ENCODE measurements around the gene ARHGAP25. TPM values are rescaled to one million over a fixed set of nuclear protein-coding genes. Genes with fewer than 3 reads are reported as not detected.
A peak's percentile ranks its signal among the peaks of the same experiment; 100 is the strongest.

ARHGAP25 gene
- polyA plus RNA-seq, 1 donor from 2014 or later: 217 TPM

DNA sequence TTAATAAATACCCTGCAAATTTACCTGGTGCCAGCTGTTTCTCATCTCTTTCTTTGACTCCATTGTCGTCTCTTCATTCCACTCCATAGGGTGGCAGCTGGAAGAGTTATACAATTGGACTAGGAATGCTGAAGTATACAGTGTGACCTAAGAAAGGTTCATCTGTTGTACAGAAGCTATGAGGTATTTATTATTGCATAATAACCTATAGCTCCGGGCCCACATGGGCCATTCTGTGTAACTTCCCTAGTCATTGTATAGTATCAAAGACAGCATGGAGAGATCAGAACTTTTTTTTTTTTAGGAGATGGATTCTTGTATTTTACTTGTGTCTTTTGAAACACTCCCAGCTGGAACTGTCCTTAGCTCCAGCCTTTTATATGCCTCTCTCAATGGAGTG, 110.4 kb downstream of the ARHGAP25 start:
- Mint-ChIP-seq H3K27me3 (peaks cover 3% of the 10 kb centered on the region), H3K27ac (no peak overlapping the region), H3K9me3 (no peaks in the 10 kb centered on the region)

DNA sequence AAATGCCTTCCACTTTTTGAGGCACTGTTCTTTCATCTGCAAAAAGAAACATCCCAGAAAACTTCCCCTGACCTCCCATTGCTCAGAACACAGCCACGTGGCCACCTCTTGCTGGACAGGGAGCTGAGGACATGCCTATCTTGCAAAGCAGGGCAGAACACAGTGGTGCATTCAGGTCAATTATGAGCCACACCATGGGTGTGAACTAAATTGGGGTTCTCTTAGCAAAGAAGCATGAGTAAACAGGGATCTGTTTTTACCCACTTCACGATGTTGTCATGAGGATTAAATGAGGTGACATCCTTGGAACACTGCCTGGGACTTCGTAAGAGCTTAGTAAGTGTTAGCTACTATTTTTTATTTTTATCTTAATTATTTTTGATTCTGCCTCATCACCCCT, 111.5 kb downstream of the ARHGAP25 start:
- Mint-ChIP-seq H3K36me3 (peaks cover 5% of the 10 kb centered on the region), H3K4me3 (no peak overlapping the region), H3K9me3 (no peaks in the 10 kb centered on the region), H3K27ac (no peak overlapping the region), H3K27me3 (peaks cover 5% of the 10 kb centered on the region), H3K4me1 (peaks cover 0 to 2% (median 0%) of the 10 kb centered on the region in 3 donors)

More for the DNA sequence above, 110.4 kb downstream of the ARHGAP25 start:
- Mint-ChIP-seq H3K4me1 (peaks cover 0 to 2% (median 0%) of the 10 kb centered on the region in 3 donors), H3K36me3 (peaks cover 5% of the 10 kb centered on the region), H3K4me3 (no peak overlapping the region)

DNA sequence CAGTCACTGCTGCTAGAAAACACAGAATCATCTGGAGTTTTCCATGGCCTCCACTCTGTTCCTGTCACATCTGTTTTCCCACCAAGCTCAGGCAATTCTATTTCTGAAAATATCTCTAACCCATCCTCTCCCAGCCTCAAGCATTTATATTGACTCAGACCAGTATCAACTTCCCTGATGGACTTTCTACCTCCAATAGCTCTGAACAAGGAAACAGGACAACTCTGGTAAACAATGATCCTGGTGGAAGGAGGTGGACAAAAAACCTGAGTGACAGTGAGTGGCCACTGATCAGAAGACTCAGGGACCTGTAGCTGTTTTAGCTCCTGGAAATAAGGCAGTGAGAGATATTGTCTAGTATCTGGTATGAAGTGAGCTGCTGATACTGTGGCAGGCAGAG, 113.1 kb downstream of the ARHGAP25 start:
- peaks cover 5% of the 10 kb centered on the region for H3K27me3 Mint-ChIP-seq
- H3K36me3 Mint-ChIP-seq: peaks cover 5% of the 10 kb centered on the region
- peaks cover 0 to 2% (median 0%) of the 10 kb centered on the region in 3 donors for H3K4me1 Mint-ChIP-seq
- H3K9me3 Mint-ChIP-seq: no peaks in the 10 kb centered on the region
- H3K4me3 Mint-ChIP-seq: no peak overlapping the region
- peak overlapping the region in 1 of 3 donors; percentile 1 for H3K27ac Mint-ChIP-seq

DNA sequence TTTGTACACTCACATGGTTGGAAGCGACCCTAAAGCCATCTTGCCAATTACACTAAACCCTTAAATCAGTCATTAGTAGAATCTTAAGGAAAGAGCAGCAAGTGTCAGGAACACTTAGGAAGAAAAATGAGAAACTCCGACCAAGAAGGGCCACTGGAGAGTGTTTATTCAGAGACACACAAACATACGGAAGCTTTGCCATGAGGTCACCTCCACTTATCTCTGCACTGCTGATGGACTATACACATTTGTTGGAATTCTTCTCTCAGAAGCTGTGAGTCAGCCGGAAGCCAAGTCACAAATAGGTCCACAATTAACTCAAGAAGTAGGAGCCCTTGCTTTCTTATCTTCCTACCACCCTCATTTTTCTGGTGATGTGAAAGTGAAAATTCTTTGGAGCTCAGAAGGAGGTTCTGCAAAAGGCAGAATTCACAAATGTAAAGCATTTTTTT, 115.0 kb downstream of the ARHGAP25 start:
- Mint-ChIP-seq H3K27me3 (peaks cover 5% of the 10 kb centered on the region), H3K36me3 (peaks cover 5% of the 10 kb centered on the region)

DNA sequence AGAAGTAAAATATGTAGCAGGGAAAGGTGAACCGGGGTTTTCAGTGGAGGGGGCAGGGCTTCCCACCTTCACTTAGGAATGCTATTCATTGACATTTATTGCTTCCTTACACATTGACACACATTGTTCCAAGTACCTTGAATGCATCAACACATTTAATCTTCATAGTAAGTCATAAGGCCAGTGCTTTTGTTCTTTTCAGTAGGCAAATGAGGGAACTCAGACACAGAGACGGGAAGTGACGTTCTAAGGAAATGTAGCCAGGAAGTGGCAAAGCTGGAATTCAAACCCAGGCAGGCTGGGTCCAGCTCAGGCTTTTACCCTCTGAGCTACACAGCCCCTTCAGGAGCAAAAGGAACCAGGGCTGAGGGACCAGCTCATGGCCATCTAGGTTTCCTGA, 115.9 kb downstream of the ARHGAP25 start:
- H3K4me3 Mint-ChIP-seq: no peak overlapping the region
- peaks cover 4% of the 10 kb centered on the region for H3K36me3 Mint-ChIP-seq
- H3K27ac Mint-ChIP-seq: no peak overlapping the region
- no peaks in the 10 kb centered on the region for H3K9me3 Mint-ChIP-seq
- H3K27me3 Mint-ChIP-seq: peaks cover 5% of the 10 kb centered on the region
- H3K4me1 Mint-ChIP-seq: peaks cover 0 to 2% (median 0%) of the 10 kb centered on the region in 3 donors

More for the DNA sequence above, 115.0 kb downstream of the ARHGAP25 start:
- Mint-ChIP-seq H3K4me1 (peaks cover 0 to 2% (median 0%) of the 10 kb centered on the region in 3 donors), H3K4me3 (no peak overlapping the region), H3K9me3 (no peaks in the 10 kb centered on the region), H3K27ac (no peak overlapping the region)

DNA sequence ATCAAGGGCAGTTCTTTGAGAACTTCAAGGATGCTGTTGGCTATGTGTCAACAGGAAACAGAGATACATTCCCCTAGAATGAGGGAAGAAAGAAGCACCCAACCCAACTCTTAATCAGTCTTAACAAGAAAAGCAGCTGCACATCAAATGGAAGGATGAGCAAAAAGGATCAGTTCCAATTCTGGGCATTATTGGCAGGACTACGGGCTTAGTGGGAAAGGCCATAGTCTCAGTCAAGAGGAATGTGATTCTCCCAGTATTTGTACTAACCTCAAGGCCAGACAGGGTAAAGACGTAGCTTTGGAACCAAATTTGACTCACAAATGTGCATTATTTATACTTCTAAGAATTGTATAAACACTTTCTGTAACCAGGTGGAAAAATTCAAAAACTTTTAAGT, 118.4 kb downstream of the ARHGAP25 start:
- no peak overlapping the region for H3K4me3 Mint-ChIP-seq
- H3K27ac Mint-ChIP-seq: no peak overlapping the region
- H3K27me3 Mint-ChIP-seq: peaks cover 5% of the 10 kb centered on the region
- H3K4me1 Mint-ChIP-seq: peaks cover 4 to 8% (median 5%) of the 10 kb centered on the region in 3 donors
- peaks cover 1% of the 10 kb centered on the region for H3K36me3 Mint-ChIP-seq
- H3K9me3 Mint-ChIP-seq: no peaks in the 10 kb centered on the region

DNA sequence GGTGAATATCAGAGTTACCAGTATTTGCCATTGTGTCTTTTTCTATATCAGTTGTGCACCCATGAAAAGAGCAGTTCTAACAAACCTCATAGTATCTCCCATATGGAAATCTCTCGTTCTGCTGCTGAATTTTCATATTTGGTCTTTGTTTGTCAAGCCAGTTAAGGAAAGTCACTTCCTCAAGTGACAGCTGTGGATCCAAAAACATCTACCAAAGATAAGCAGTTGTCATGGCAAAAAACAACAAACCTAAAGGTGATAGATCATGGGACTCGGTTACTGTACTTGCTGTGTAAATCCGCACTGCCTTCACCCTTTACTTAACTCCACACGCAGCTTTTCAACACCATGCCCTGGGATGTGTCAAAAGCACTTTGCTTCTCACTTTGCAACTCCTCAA, 119.3 kb downstream of the ARHGAP25 start:
- peaks cover 1% of the 10 kb centered on the region for H3K36me3 Mint-ChIP-seq
- H3K4me1 Mint-ChIP-seq: peaks cover 4 to 15% (median 10%) of the 10 kb centered on the region in 3 donors
- H3K27me3 Mint-ChIP-seq: peaks cover 5% of the 10 kb centered on the region
- H3K4me3 Mint-ChIP-seq: no peak overlapping the region
- no peak overlapping the region for H3K27ac Mint-ChIP-seq
- H3K9me3 Mint-ChIP-seq: no peaks in the 10 kb centered on the region

DNA sequence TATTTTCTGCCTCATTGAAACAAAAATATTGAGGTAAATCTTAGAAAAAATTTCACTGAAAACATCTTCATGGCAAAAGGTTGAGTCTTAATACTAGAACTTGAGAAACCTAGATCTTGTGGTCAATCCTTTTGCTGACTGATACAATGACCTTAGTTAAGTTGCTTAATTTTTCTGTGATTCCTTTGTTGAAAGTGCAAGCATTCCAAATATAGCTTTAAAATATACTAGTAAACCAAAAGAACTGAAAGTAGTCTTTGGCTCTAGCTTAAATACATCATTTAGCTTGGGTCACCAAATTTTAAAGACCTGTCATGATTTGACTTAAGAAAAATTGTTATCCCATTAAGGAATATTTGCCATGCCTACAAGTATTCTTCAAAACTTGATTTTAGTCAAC, 119.9 kb downstream of the ARHGAP25 start:
- Mint-ChIP-seq H3K27me3 (peaks cover 2% of the 10 kb centered on the region), H3K4me1 (peaks cover 4 to 16% (median 10%) of the 10 kb centered on the region in 3 donors), H3K36me3 (peaks cover 1% of the 10 kb centered on the region), H3K4me3 (no peak overlapping the region), H3K27ac (no peak overlapping the region), H3K9me3 (no peaks in the 10 kb centered on the region)

DNA sequence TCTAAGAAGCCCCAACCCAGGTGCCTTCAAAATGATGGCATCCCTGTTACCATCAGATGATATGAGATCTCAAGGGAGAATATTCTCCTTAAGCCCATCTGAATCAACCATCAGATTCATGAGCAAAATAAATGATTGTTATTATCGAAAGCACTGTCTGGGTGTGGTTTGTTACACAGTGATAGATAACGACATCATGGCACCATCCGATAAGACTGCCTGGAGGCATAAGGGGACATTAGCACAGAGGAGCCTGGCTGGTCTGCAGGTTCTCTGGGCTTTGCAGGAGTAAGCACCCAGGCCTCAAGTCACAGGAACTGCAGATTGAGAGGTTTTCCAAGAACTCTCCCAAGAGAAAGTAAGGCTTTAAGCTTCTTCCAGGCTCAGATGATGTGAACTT, 120.9 kb downstream of the ARHGAP25 start:
- no peaks in the 10 kb centered on the region for H3K9me3 Mint-ChIP-seq
- H3K36me3 Mint-ChIP-seq: peaks cover 1% of the 10 kb centered on the region
- H3K27ac Mint-ChIP-seq: peak overlapping the region in 1 of 3 donors; percentile 11
- H3K4me1 Mint-ChIP-seq: peaks cover 4 to 15% (median 10%) of the 10 kb centered on the region in 3 donors
- H3K27me3 Mint-ChIP-seq: peaks cover 2% of the 10 kb centered on the region
- H3K4me3 Mint-ChIP-seq: no peak overlapping the region

DNA sequence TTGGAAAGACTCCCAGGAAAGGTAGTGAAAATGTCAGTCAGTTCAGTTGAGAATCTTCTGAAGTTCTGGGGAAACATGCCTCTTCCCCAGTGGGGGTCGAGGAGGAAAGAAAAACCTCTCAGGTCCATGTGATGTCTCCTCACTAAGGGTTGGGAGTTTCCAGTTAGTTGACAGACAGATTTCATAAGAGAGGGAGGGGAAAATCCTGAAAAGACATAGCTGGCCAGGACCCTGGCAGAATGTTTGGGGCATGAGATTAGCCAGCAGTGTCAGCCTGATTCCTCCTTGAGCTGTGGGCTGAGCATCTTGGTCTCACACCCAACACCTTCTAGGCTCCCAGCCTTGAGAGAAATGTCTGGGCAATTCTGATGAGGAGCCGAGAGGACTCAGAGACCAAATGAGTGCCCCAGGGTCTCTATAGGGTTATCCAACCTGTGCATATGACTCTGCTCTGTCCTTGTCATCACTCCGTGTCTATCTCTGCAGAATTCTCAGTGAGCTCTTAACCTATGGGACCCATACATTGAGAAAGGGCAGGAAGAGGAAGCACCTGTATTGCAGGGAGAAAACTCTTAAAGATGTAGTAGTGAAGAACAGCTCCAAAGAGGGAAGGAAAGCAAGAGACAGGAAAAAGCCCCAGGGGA, 122.7 kb downstream of the ARHGAP25 start:
- H3K4me3 Mint-ChIP-seq: peak overlapping the region in 2 of 4 donors; percentile 39 to 67
- H3K9me3 Mint-ChIP-seq: no peaks in the 10 kb centered on the region
- H3K4me1 Mint-ChIP-seq: peaks cover 4 to 15% (median 10%) of the 10 kb centered on the region in 3 donors
- H3K27ac Mint-ChIP-seq: no peak overlapping the region
- peaks cover 2% of the 10 kb centered on the region for H3K27me3 Mint-ChIP-seq
- H3K36me3 Mint-ChIP-seq: peaks cover 1% of the 10 kb centered on the region

DNA sequence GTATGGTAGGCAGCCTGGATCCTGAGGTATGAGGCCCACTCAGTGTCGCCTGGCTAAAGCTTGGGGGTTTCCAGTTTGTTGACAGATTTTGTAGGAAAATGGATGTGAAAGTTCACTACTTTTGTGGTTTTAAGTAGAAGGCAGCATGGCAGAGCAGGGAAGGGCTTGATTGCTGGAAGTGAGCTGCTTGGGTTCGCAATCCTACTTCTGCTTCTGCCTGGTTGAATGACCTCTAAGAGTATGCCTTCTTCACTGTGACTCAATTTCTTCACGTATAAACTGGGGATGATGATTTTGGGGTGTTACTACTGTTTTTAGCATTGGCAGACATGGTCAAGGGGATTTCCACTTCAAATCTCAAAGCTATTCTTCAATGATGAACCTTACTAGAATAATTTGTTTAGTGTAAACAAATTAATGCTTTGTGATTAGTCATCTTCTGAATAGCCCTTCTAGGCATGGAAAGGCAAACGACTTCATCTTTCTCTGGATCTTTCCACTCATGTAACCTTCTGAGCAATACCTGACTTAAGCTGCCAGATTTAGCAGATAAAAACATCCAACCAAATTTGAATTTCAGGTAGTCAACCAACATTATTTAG, 123.3 kb downstream of the ARHGAP25 start:
- Mint-ChIP-seq H3K9me3 (no peaks in the 10 kb centered on the region), H3K36me3 (peaks cover 1% of the 10 kb centered on the region), H3K4me3 (peak overlapping the region in 1 of 4 donors; percentile 67), H3K27me3 (peaks cover 2% of the 10 kb centered on the region), H3K4me1 (peaks cover 4 to 15% (median 10%) of the 10 kb centered on the region in 3 donors), H3K27ac (peak overlapping the region in 1 of 3 donors; percentile 36)

DNA sequence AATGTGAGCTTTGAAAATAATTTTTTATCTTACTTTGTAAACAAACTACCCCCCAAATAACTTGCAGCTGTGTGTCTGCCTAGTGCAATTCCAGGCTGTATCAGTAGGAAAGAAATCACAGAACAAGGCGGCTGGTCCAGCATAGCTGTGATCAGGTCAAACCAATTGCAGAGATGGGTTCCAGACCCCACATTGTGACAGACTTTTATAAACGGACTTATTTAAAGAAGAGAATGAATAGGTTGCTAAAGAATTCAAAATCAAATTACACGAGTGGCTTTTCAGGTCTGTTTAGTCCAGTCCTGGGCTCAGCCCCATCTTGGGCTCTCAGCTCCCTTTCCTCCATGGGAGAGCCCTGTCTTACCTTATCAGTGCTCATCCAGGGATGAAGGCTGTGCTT, 125.5 kb downstream of the ARHGAP25 start:
- Mint-ChIP-seq H3K4me1 (peaks cover 4 to 15% (median 10%) of the 10 kb centered on the region in 3 donors), H3K4me3 (no peak overlapping the region), H3K27ac (no peak overlapping the region), H3K36me3 (peaks cover 1% of the 10 kb centered on the region), H3K9me3 (no peaks in the 10 kb centered on the region), H3K27me3 (peaks cover 2% of the 10 kb centered on the region)

DNA sequence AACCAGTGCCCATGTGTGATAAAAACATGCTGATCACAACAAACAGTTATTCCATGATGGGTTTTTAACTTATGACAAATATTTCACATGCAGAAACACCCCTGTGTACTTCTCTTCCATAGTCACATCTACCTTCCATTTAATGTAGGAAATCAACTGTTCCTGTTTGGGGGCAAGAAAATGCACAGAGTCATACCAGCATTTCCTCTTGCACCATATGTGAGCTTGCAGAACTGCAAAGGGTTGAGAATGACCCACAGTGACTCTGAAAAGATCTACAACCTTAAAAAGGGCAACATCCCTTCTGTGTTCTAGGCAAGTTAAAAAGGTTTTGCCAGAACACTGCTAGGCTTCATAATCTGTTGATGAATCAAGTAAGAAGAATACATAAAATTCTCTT, 126.7 kb downstream of the ARHGAP25 start:
- no peaks in the 10 kb centered on the region for H3K36me3 Mint-ChIP-seq
- H3K9me3 Mint-ChIP-seq: no peaks in the 10 kb centered on the region
- peaks cover 4 to 15% (median 10%) of the 10 kb centered on the region in 3 donors for H3K4me1 Mint-ChIP-seq
- H3K27ac Mint-ChIP-seq: no peak overlapping the region
- peaks cover 2% of the 10 kb centered on the region for H3K27me3 Mint-ChIP-seq
- no peak overlapping the region for H3K4me3 Mint-ChIP-seq

DNA sequence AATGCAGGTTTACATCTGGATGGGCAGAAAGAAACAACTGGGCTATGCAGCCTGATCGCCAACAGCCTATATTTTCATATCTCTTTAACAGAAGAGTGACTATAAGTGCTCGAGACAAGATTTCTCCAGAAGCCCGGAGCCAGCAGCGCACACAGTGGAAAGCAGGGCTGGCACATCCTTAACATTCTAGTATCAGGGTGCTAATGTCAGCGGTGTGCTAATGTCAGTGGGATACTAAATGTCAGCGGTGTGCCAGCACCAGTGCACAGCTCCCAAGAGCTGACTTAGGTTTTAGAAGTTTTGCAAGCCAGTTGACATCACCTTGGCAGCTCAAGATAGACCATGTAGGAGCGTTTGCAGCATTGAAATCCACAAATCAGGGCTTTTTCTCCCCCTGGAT, 128.3 kb downstream of the ARHGAP25 start:
- H3K9me3 Mint-ChIP-seq: no peaks in the 10 kb centered on the region
- H3K4me1 Mint-ChIP-seq: peaks cover 0 to 10% (median 6%) of the 10 kb centered on the region in 3 donors
- H3K36me3 Mint-ChIP-seq: peaks cover 1% of the 10 kb centered on the region
- peaks cover 2% of the 10 kb centered on the region for H3K27me3 Mint-ChIP-seq
- no peak overlapping the region for H3K4me3 Mint-ChIP-seq
- no peak overlapping the region for H3K27ac Mint-ChIP-seq

DNA sequence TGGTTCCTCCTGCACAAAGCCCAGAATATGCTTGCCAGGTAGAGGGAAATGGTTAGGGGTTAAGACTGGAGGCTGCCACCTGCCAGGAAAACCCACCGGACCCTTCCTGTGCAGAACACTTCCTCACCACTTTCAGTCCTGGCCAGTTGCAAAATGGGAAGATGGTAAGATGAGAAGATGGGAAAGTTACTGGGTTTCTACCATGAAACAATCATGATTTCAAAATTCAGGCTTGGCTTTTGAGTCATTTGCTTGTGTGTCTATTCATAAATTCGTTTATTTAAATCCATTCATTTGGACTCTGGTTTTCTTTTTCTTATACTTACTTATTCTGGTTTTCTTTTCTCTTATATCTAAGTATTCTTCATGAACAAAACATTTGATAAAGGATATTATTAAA, 129.4 kb downstream of the ARHGAP25 start:
- H3K4me1 Mint-ChIP-seq: peaks cover 0 to under 1% (median 0%) of the 10 kb centered on the region in 3 donors
- H3K27me3 Mint-ChIP-seq: peaks cover 2% of the 10 kb centered on the region
- no peak overlapping the region for H3K4me3 Mint-ChIP-seq
- peaks cover 1% of the 10 kb centered on the region for H3K36me3 Mint-ChIP-seq
- no peaks in the 10 kb centered on the region for H3K9me3 Mint-ChIP-seq
- H3K27ac Mint-ChIP-seq: peak overlapping the region in 1 of 3 donors; percentile 24

DNA sequence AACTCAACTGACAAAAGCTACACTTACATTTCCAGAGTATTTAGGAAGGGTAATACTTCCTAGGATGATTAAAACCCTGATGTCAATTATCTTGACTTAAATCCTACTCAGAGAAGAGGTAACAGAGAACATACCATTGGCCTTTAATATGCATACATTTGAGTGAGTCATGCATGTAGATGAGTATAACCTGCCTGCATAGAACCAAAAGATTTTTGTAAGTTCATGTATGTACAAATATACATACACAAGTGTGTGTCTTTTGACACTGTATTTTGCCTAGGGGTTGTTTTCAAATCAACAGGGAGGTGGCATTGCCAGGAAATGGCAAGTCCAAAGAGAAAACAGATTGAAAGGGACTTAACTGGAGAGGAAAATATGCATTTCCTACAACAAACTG, 130.5 kb downstream of the ARHGAP25 start:
- no peaks in the 10 kb centered on the region for H3K4me1 Mint-ChIP-seq
- no peak overlapping the region for H3K27ac Mint-ChIP-seq
- peaks cover 4% of the 10 kb centered on the region for H3K27me3 Mint-ChIP-seq
- no peak overlapping the region for H3K4me3 Mint-ChIP-seq
- no peaks in the 10 kb centered on the region for H3K9me3 Mint-ChIP-seq
- peaks cover 1% of the 10 kb centered on the region for H3K36me3 Mint-ChIP-seq

Measured in IgD-negative memory B cell (primary cell).